Activated gamma-delta T cell treated with anti-CD3 and anti-CD28 coated beads, Interleukin-2, amount 50 U/mL, for 16 hours (primary cell): ENCODE data around the gene PABPC1L.

Source experiments
- DNase-seq: peaks from one replicate; pipeline ENCODE4 v3.0.0-alpha.2; 2020; ENCODE audit warnings: low read depth

Gene PABPC1L

DNA sequence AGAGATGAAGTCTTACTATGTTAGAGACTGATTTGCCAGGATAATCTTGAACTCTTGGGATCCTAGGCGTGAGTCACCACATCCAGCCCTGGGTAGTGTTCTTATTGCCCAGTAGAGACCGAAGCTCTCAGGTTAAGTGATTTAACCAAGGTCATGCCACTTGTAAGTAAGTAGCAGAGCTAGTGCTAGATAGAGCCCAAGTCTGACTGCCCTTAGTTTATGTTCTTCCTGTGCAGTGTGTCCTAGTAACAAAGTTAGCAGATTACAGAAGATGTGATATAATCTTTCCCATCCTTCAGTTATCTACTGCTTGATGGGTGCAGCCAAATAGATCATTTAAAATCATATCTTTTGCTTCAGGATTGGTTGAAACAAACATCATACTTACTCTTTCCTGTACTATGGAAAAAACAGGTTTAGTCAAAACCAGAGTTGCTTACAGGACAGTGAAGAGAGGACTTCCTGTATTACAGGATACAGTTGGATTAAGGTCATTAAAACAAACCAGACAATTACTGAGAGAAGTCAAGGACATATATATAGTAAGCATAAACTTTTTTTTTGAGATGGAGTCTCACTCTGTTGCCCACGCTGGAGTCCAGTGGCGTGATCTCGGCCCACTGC, 9.5 kb upstream of the PABPC1L start:
- DNase-seq: no peak

DNA sequence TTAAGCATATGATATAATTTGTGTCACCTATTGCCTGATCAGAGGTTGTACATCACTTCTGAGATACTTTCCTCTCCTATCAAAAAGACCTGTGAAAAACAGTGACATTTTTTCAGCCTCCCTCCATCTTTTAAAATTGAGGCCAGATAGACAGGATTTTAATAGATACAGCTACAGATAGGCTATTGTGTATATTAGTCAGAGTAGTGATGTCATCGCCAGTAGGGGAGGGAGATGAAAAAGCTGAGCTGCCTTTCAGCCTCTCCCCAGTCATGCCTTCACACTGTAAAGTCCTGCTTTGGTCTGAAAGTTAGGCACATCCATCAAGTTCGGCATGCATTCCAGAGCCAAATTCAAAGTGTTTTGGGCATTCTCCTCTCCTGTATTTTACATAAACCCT, 7.9 kb upstream of the PABPC1L start:
- no peak for DNase-seq

DNA sequence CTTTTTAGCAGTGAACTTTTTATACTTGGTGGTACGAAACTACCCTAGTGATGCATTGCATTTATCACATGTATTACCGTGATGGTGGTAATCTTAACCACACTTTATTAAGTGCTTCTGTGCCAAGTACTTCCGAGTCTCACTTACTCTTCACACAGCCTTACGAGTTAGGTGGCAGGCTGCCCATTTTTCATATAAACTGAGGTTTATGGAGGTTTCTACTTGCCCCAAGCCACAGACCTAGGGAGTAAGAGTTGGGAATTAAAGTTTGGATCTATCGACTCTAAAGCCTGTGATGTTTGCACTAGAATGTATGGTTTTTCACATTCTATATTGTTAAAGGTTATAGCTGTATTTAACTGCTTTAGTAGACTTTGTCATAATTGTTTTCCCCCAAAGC, 5.5 kb upstream of the PABPC1L start:
- no peak for DNase-seq

DNA sequence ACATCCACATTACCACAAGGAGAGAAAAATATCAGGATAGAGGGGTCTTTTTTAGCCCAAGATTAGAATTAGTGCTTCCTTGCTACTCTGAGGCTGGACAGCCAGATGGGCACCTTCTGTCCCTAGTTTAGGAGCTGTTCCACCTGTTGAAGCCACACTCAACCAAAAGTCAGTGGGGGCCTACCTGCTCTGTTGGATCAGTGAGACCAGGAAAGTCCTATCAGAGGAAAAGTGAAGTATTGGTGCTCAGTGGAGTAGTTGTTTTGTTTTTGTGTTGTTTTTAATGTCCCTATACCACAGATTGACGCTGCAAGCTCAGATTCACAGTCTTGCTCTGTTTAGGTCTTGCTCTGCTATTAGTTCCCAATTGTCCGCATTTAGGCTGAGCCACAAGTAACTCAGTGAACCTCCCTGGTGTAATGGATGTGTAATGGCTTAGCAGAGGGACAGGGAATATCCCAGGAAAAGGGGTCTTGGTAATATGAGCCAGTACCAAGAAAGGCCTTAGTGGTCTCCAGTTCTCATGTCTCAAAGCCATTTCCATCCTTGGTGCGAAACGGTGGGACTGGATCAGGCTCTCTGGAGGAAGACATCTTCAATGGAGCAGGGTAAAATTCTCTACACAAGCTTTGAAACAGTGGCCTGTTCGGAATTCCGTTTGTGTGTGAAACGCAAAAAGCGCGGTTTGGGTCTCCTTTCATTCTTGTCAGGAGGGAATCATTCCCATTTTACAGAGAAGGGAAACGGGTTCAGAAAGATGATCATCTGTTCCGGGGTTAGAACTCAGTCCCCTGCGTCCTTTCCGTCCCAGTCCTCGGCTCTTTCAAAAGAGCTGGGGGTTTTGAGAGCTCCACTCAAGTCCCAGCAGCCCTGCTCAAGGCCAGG, 631 bp upstream of the PABPC1L start:
- no peak for DNase-seq

DNA sequence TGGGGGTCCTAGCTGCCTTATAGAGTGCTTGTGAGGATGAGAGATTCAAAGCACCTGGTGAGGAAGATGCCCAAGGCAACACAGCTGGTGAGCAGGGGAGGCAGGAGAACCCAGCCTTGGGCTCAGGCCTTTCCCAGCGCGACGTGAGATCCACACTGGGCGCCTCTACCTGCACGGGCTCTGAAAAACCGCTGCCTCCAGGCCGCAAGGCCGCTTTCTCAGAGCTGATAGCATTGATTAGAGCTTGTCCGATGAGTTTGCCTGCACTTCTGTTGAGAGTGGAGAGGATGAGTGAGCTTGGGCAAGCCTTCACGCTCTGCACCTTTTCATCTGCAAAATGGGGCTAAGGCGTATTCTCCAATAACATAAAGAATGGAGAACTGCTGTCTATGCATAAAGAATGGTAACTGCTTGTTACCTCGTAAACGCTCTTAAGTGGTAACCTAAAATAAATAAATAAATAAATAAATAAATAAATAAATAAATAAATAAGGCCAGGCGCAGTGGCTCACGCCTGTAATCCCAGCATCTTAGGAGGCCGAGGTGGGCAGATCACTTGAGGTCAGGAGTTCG, 916 bp downstream of the PABPC1L start:
- no peak for DNase-seq

DNA sequence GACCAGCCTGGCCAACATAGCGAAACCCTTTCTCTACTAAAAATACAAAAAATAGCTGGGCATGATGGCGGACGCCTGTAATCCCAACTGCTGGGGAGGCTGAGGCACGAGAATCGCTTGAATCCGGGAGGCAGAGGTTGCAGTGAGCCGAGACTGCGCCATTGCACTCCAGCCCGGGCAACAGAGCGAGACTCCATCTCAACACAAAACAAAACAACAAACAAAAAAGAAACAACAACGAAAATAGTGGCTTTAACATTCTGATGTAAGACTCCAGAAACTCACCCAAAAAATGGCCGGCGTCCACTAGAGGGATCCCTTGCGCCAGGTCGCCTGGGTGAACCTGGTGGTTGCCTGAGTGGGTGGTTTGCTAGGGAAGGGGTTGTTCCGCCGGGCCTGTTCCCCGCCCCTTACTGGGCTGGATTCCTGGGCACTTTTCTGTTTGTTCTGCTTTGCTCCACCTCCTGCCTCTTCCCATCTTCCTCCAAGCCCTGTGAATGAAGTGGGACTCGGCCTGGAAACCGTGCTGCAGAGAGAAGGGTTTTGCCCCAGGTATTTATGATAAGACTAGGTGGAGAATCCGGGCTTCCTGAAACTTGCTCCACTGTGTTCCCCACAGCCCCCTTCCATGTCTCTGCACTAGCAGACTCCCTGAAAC, 1.5 kb downstream of the PABPC1L start:
- no peak for DNase-seq

DNA sequence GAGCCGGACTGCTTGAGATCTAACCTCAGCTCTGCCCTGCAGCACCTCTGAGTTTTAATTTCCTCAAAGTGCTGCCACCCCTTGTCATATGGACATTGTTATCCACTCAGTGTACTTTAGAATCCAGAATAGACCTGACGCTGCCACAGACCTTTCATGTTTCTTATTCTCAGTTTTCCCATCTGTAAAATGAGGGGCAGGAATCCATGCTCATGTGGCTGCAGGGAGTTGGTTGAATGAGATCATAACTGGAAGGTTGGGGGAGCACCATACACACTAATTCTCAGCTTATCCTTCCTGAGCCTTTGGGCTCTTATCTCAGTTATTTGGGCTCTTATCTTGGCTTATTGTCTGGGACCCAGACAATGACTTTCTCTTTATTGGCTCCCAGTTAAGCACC, 2.3 kb downstream of the PABPC1L start:
- DNase-seq: no peak

DNA sequence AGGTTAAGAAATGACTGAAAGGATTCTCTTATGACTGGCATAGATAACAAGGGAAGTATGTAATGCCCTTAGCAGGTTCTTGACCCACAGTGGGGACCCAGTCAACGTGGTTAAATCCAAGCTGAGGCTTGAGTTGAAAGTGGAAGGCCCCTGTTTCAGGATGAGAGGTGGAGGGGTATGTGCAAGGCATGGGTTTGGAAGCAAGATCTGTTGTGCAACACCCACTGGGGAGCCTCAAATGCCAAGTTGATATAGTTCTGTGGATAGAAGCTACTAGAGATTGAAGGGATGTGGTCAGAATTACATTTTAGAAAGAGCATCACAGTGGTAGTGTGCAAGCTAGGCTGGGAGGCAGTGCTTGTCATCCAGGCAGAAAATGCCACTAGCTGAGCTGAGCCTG, 5.1 kb downstream of the PABPC1L start:
- DNase-seq: no peak

DNA sequence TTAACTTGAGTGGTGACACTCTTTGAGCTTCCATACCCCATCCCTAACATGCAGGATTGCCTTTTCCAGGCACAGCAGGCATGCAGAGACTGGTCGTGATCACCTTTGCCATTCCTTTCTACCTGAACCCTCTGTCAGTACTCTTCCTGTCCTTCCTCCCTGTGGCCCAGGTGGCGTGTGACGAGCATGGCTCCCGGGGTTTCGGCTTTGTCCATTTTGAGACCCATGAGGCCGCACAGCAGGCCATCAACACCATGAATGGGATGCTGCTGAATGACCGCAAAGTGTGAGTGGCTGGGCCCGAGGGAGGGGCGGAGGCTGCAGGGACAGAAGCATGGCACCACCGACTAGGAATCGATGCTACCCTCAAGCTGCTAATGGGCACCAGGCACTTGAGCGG, 6.7 kb downstream of the PABPC1L start:
- no peak for DNase-seq

DNA sequence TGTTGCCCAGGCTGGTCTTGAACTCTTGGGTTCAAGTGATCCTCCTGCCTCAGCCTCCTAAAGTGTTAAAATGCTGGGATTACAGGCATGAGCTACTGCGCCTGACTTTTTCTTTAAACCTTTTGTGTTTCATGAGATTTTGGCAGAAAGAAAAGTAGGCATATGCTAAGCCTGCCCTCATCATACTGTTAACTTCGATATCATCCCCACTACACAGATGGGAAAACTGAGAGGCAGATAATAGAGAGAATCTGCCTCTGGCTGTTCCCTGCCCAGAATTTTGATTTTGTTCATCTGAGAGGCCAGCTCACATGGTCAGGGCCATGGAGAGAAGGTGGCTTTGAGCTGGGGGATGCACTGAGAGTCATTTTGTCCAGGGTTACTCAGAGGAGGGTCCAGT, 7.5 kb downstream of the PABPC1L start:
- DNase-seq: no peak

DNA sequence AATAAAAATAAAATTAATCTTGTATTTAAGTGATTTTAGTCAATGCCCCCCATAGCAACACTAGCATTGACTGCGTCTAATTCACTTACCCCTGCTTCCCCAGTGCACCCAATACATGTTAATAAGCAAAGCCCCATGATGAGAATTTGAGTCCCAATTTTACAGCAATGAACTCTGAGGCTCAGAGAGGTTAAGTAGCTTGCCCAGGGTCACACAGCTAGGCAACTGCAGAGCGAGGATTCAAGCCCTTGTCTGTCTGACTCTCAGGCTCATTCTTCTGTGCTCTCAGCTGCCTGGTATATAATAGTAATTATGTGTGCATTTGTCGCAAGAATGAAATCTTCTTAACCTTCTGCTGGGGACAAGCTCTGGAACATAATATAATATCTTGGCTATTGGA, 8.5 kb downstream of the PABPC1L start:
- no peak for DNase-seq

DNA sequence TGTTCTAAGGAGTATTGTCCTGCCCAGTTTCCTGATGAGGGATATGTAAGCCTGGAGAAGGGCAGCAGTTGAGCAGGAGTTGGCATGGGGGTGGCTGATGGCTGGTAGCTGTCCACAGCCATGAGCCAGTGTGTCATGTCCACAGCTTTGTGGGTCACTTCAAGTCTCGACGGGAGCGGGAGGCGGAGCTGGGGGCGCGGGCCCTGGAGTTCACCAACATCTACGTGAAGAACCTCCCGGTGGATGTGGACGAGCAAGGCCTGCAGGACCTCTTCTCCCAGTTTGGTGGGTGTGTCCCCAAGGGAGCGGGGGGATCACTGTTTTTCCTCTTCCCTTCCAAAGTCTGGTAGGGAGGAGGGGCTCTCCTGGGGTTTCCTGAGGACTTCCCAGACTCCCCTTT, 8.9 kb downstream of the PABPC1L start:
- no peak for DNase-seq

DNA sequence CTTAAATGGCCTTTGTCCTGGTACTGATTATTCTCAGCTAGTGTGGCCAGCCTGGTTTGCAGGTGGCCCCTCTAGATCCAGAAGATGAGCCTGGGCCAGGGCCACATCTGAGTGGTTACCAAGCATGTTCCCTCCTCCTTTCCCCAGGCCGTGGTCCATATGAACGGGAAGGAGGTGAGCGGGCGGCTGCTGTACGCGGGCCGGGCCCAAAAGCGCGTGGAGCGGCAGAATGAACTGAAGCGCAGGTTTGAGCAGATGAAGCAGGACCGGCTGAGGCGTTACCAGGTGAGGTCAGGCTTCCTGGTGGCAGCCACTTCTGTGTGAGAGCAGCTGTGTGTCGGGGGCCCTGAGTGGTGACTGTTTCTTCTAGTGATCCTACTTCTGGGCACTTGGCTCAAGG, 11.6 kb downstream of the PABPC1L start:
- DNase-seq: no peak

DNA sequence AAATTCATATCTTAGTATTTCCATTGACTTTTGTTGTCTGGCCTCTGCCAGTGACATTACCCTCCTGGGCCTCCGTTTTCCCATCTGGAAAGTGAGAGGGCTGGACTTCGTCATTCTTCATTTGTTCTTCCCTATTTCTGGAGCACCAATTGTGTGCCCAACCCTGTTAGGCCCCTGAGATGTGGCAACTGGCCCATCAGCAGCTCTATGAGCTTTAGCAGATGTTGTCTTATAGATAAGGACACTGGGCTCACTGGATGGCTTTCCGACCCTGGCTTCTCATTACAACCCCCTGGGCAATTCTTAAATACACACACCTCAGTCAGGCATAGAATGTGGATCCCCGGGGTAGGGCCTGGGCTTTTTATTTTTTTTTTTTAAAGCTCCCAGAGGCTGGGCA, 14.7 kb downstream of the PABPC1L start:
- DNase-seq: no peak

DNA sequence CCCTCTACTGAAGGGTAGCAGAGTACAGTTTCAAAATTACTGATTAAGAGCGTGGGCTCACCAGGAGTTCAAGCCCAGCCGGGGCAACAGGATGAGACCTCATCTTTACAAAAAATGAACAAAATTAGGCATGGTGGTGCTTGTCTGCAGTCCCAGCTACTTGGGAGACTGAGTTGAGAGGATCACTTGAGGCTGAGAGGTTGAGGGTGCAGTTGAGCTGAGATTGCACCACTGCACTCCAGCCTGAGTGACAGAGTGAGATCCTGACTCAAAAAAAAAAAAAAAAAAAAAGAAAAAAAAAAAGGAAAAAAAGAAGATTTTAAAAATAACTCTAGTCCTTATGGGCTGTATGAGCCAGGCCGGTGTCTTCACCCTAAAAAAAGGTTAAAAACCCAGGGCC, 18.7 kb downstream of the PABPC1L start:
- DNase-seq: no peak

DNA sequence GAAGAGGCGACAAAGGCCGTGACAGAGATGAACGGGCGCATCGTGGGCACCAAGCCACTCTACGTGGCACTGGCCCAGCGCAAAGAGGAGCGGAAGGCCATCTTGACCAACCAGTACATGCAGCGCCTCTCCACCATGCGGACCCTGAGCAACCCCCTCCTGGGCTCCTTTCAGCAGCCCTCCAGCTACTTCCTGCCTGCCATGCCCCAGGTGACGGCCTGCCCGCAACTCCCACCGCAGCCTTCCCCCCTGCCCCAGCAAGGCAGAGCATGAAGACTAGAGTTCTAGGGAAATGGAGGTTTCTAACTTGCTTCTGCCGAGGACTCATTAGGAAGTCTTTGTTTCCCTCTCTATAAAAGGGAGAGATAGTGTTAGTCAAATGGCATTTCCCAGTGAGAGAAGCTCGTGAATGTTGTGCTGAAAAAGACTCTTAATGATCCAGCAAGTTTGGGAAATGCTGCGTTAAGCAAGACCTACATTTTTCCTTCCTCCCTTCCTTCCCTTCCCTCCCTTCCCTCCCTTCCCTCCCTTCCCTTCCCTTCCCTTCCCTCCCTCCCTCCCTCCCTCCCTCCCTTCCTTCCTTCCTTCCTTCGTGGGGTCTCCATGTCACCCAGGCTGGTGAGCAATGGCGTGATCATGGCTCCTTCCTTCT, 20.8 kb downstream of the PABPC1L start:
- no peak for DNase-seq

DNA sequence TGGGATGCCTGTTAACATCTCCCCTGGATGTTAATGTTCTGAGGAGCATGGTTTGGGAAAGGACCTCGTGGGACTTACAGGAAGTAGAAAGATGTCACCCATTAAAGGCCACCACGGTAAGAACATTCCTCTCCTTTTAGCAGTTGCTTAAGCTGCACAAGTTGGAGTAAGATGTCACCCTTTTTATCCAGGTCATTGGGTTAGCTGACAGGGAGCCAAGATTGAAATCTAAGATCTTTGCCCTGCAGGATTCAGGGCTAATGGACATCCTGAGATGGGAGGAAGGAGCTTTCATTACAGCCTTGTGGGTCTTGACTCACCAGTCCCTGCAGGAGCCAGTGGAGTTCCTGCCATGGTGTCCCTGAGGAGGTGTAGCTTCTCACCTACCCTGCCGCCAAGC, 22.1 kb downstream of the PABPC1L start:
- no peak for DNase-seq

DNA sequence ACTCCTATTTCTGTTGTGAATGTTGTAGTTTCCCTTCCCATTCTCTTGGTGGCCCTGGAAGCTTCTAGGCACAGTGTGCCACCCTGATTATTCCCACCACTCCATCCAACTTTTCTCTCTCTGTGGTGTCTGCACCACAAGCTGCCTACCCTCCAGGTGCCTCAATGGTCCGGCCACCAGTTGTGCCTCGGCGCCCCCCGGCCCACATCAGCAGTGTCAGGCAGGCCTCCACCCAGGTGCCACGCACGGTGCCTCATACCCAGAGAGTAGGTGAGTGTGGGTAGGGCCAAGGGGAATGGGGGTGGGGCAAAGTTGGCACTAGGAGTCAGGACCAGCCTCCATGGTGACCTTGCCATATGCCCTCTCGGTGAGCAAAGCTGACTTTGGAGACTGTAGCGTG, 23.1 kb downstream of the PABPC1L start:
- no peak for DNase-seq

DNA sequence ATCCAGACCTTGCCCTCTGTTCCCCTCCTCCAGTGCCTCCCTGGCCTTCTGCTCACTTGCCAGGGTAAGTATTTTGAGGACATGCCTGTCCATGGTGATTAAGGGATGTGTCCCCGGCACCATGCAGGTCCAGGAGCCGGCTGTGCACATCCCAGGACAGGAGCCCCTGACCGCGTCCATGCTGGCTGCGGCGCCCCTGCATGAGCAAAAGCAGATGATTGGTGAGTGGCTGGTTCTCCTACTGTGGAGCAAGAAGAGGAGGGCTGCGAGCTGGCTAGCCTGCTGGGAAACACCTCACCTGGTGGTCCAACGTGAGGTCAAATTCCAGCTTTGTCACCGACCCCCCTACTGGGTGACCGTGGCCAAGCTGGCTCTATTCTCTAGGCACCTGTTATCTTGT, 26.6 kb downstream of the PABPC1L start:
- no peak for DNase-seq

DNA sequence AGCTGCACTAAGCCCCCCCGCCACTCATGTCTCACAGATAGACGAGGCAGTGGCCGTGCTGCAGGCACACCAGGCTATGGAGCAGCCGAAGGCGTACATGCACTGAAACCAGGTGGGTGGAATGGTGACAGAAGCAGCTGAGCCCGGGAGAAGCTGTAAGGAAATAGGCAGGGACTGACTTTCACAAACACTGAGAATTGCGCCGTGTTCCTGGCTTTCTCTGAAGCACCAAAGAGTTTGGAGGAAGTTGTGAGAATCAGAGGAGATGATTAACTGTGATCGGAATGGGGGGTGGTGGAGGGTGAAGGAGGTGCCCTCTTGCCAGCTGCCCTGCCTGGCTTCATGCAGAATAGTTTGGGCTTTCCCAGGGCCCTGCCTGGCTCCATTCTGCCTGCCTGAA, 28.8 kb downstream of the PABPC1L start:
- no peak for DNase-seq

DNA sequence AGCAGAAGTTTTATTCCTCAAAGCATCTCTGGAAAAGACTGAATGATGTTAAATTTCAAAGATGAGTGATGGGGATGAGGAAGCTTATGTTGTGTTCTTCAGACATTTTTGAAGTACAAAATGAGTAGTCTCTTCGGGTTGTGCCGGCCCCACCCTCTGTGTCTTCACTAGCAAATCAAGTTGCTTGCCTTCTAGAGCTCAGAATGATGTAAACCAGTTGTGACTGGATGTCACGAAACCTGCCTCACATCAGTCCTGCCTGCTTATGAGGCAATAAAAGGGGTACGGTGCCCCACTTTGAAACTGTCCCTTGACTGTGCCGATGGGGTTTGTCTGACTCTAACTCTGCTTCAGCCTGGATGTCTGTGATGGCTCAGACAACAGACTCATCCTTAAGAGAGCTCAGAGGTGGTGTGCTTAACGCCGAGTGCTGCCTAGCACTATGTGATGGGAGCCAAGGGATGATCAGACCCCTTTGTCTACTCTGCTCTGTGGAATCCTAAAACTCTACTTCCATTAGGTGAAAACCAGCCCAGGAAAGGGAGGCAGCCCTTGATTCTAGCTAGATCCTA, 31.3 kb downstream of the PABPC1L start:
- DNase-seq: no peak
